GM12878 (cell line): ENCODE measurements around the gene ERAS. TPM values are rescaled to one million over a fixed set of nuclear protein-coding genes. Genes with fewer than 3 reads are reported as not detected.

Experiments used
- ATAC-seq: fragments of 200-7000 bp; cut with Tn5 transposase; 3 replicates; pipeline ENCODE4 v1.9.1; 2020; ENCODE audit warnings: mild to moderate bottlenecking, moderate library complexity
- BruUV-seq: library from RNA; stranded (reverse); fragments of 400-500 nt; replicated peaks from 2 replicates; lab custom pipeline; 2021; lab: Mats Ljungman, UMichigan
- CTCF ChIA-PET: fragments of 300-600 bp; sonication (Branson Sonifier 250); formaldehyde crosslinking; extraction: SDS; loops from one replicate; lab custom pipeline; 2021; ENCODE audit warnings: inconsistent platforms; lab: Yijun Ruan, JAX
- POLR2A ChIA-PET: fragments of 350-600 bp; formaldehyde crosslinking; extraction: SDS; loops from one replicate; lab custom pipeline; 2021; ENCODE audit warnings: inconsistent platforms; lab: Charles Lee
- RAD21 ChIA-PET: fragments of 300-600 bp; sonication (Branson Sonifier 250); formaldehyde crosslinking; loops from one replicate; lab custom pipeline; 2023; ENCODE audit warnings: antibody characterized with exemption; ENCODE audit not compliant: unreplicated experiment; lab: Charles Lee
- SMC1A ChIA-PET: fragments of 300-600 bp; sonication (Branson Sonifier 250); formaldehyde crosslinking; loops from one replicate; lab custom pipeline; 2023; ENCODE audit not compliant: unreplicated experiment, uncharacterized antibody; lab: Charles Lee
- DNase-seq: peaks from one replicate; pipeline ENCODE4 v3.0.0-alpha.2; 2011; ENCODE audit warnings: low read depth, low spot score
- FAIRE-seq: peaks from 3 replicates; lab custom pipeline; 2011; peaks lifted over from hg19 to GRCh38; lab: Jason Lieb, UNC
- H2AFZ ChIP-seq: 2 replicates; pipeline ENCODE4 v1.6.0; 2011; ENCODE audit warnings: low read depth, low read length, control low read depth; ENCODE audit not compliant: control insufficient read depth
- H3K27ac ChIP-seq: 2 replicates; pipeline ENCODE4 v1.5.1; 2011; ENCODE audit warnings: control low read depth; ENCODE audit not compliant: control insufficient read depth, insufficient read depth
- H3K27me3 ChIP-seq, 2 experiments: replicated peaks in 1 of 2; 2 replicates each; pipeline versions ENCODE4 v1.6.0 to v1.6.1; 2011; ENCODE audit warnings: low read length in 1 of 2; ENCODE audit not compliant: control insufficient read depth in 2 of 2, insufficient read depth in 2 of 2
- H3K36me3 ChIP-seq, 2 experiments: 2 replicates each; pipeline ENCODE4 v1.5.1; 2011; ENCODE audit warnings: low read length in 1 of 2; ENCODE audit not compliant: control insufficient read depth in 2 of 2, insufficient read depth in 2 of 2
- H3K4me1 ChIP-seq: 2 replicates; pipeline ENCODE4 v1.6.1; 2011; ENCODE audit warnings: mild to moderate bottlenecking, low read length, moderate library complexity, mixed read lengths; ENCODE audit not compliant: control insufficient read depth, insufficient read depth
- H3K4me2 ChIP-seq: 2 replicates; pipeline ENCODE4 v1.6.0; 2011; ENCODE audit warnings: control low read depth; ENCODE audit not compliant: control insufficient read depth, insufficient read depth
- H3K4me3 ChIP-seq: fragments of 200-600 bp; sonication (generic); 2 replicates; pipeline ENCODE4 v1.5.1; 2016
- H3K79me2 ChIP-seq: 2 replicates; pipeline ENCODE4 v1.6.0; 2011; ENCODE audit warnings: low read length; ENCODE audit not compliant: control insufficient read depth, insufficient read depth
- H3K9ac ChIP-seq: 2 replicates; pipeline ENCODE4 v1.8.0; 2011; ENCODE audit warnings: low read length, control low read depth, mixed read lengths; ENCODE audit not compliant: control insufficient read depth, insufficient read depth
- H3K9me3 ChIP-seq: replicated peaks from 3 replicates; pipeline ENCODE4 v1.5.1; 2011; ENCODE audit warnings: mild to moderate bottlenecking, low read length; ENCODE audit not compliant: control insufficient read depth, insufficient read depth
- H4K20me1 ChIP-seq: 2 replicates; pipeline ENCODE4 v1.6.0; 2011; ENCODE audit not compliant: control insufficient read depth, insufficient read depth
- E4F1 ChIP-seq: fragments of 450-650 bp; IDR thresholded peaks from 2 replicates; pipeline ENCODE4 v1.6.1; 2018; ENCODE audit warnings: borderline replicate concordance, mild to moderate bottlenecking; ENCODE audit not compliant: partially characterized antibody
- POLR2AphosphoS5 ChIP-seq: IDR thresholded peaks from 2 replicates; pipeline ENCODE4 v1.6.1; 2011; ENCODE audit warnings: mild to moderate bottlenecking, low read length, inconsistent platforms
- SIN3A ChIP-seq: IDR thresholded peaks from 2 replicates; pipeline ENCODE4 v1.6.1; 2012; ENCODE audit warnings: low read depth, low read length, improper control_type of control experiment
- SUZ12 ChIP-seq: fragments of 200-600 bp; sonication (generic); IDR thresholded peaks from one replicate; pipeline ENCODE4 v1.6.1; 2018; ENCODE audit warnings: antibody characterized with exemption, mild to moderate bottlenecking; ENCODE audit not compliant: unreplicated experiment
- YBX1 ChIP-seq: fragments of 450-650 bp; IDR thresholded peaks from 2 replicates; pipeline ENCODE4 v1.6.1; 2016; ENCODE audit warnings: antibody characterized with exemption
- WGBS: methylation state at CpG from one replicate; pipeline ENCODE4 v1.1.6; 2016; ENCODE audit warnings: low lambda C conversion rate; ENCODE audit not compliant: insufficient replicate concordance, insufficient coverage; ENCODE audit errors: missing lambda C conversion rate; 5-methylcytosine and 5-hydroxymethylcytosine counted together
- in situ Hi-C: fragments of 300-500 bp; cut with MboI; formaldehyde crosslinking; loops from 9 replicates; pipeline ENCODE4 v1.14.3; 2018; ENCODE audit warnings: mixed read lengths
- intact Hi-C: fragments of 100-400 bp; cut with micrococcal nuclease; formaldehyde crosslinking; loops from one replicate; pipeline ENCODE4 v1.14.2; 2022; ENCODE audit not compliant: unreplicated experiment
- polyA plus RNA-seq, 11 experiments: library from polyadenylated mRNA; depleted of rRNA in 4 of 11; unstranded in 6 of 11; stranded (reverse) in 5 of 11; fragments of >200 nt; fragmentation: Nextera tagmentation in 4 of 11; fragmentation: Illumina TruSeq in 1 of 11; extraction: Ambion mirVana in 4 of 11; extraction: Trizol in 1 of 11; gene quantifications; 1 replicate in 1 of 11; 2 replicates in 10 of 11; pipeline versions ENCODE4 v1.2.1 to v1.2.3, GENCODE V29; 2011 to 2016; ENCODE audit warnings: inconsistent platforms in 2 of 11, missing spikeins in 2 of 11, low read depth in 1 of 11
- total RNA-seq, 4 experiments: library from RNA; depleted of rRNA in 3 of 4; stranded (reverse); fragments of >200 nt in 3 of 4; fragmentation: Illumina TruSeq in 1 of 4; extraction: Trizol in 1 of 4; gene quantifications; 2 replicates each; pipeline versions ENCODE4 v1.2.1 to v1.2.3, GENCODE V29; 2013 to 2021

Gene ERAS
- total and polyA plus RNA-seq, 10 of the 15 experiments (the other 5 are each of a cell fraction or from before 2014, with no cell fraction given): not detected

DNA sequence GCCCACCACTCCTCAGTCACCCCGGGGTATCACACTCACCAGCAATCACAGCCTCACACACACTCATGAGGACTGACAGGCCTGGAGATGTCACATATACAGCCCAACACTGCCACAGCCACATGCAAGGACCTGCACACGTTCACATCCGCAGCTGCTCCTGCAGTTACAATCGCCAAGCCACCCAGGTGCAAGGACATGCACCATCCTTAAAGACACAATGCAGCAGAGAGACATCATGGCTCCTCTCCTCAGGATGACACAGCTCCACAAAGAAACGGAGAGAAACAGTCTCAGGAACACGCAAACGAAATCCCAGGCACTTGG lies 8.0 kb downstream of the ERAS start:
- no peak for DNase-seq
- Histone ChIP-seq H4K20me1 (no peaks in the 10 kb centered on the region), H3K4me1 (no peaks in the 10 kb centered on the region), H3K36me3 (no peaks in the 10 kb centered on the region), H3K27me3 (no peaks in the 10 kb centered on the region), H3K9ac (no peak overlapping the region), H2AFZ (no peak overlapping the region), H3K79me2 (no peaks in the 10 kb centered on the region), H3K4me2 (no peak overlapping the region), H3K27ac (no peak overlapping the region), H3K9me3 (no peaks in the 10 kb centered on the region; the same call in 2 of the 3 replicates), H3K4me3 (no peak overlapping the region)
- FAIRE-seq: no peak
- intact Hi-C loops: no loop called here
- in situ Hi-C loops: no loop called here
- ATAC-seq: no peak
- no TSS peak for BruUV-seq
- ChIA-PET POLR2A (no interaction called here), RAD21 (no interaction called here), CTCF (no interaction called here), SMC1A (no interaction called here)
- TF ChIP-seq SIN3A (no peak), E4F1 (no peak), SUZ12 (no peak), YBX1 (no peak), POLR2AphosphoS5 (no peak)
- WGBS: 39% methylated on average over 7 of the region's 7 CpGs
